A549 treated with CpdA at 1 μM for 4 hours (cell line): ENCODE data around the gene LCP1. TPM values are rescaled to one million over a fixed set of nuclear protein-coding genes. Genes with fewer than 3 reads are reported as not detected.

ENCODE experiments used
- total RNA-seq: library from RNA; stranded (reverse); fragments of 200-300 nt; extraction: Qiagen RNA extraction; gene quantifications from 5 replicates; pipeline ENCODE4 v1.2.3, GENCODE V29; 2022; ENCODE audit warnings: low read depth

The LCP1 gene
- total RNA-seq: 0.09 to 0.30 TPM (median 0.21 TPM) in 5 replicates

GRCh38 chr13:46181840-46182490, at the start of gene LCP1:
Gene LCP1 (minus strand): TSS chr13:46182177. CDS start chr13:46159662, 22,515 bp downstream.

GRCh38 chr13:46211483-46212351, 29.7 kb upstream of the LCP1 start, which contains the start of gene LRRC63:
Gene LRRC63 (plus strand): TSS chr13:46211928. CDS start chr13:46213035, 1,107 bp downstream.

GRCh38 chr13:46104868-46105267, 77.1 kb downstream of the LCP1 start, which contains the start of gene CPB2:
Gene CPB2 (minus strand): TSS chr13:46105033. CDS start chr13:46105009, 24 bp downstream.

Other genes with a start within 250 kb of the LCP1 start
- gene ZC3H13, start 129.4 kb downstream of the LCP1 start, total RNA-seq: 13.1 to 19.8 TPM (median 15.1 TPM) in 5 replicates
- not detected in 5 replicates for gene CPB2, start 77.1 kb downstream of the LCP1 start, total RNA-seq
- 0.03 to 0.11 TPM in 2 of 5 replicates, not detected in the others for gene LRRC63, start 29.8 kb upstream of the LCP1 start, total RNA-seq
- 0.07 to 0.11 TPM in 2 of 5 replicates, not detected in the others for gene RUBCNL, start 205.1 kb upstream of the LCP1 start, total RNA-seq